ENCODE measurements around the gene THAP4. TPM values are rescaled to one million over a fixed set of nuclear protein-coding genes. Genes with fewer than 3 reads are reported as not detected.

THAP4 gene
- total RNA-seq, 1 donor from 2014 or later, result 43.3 TPM

DNA sequence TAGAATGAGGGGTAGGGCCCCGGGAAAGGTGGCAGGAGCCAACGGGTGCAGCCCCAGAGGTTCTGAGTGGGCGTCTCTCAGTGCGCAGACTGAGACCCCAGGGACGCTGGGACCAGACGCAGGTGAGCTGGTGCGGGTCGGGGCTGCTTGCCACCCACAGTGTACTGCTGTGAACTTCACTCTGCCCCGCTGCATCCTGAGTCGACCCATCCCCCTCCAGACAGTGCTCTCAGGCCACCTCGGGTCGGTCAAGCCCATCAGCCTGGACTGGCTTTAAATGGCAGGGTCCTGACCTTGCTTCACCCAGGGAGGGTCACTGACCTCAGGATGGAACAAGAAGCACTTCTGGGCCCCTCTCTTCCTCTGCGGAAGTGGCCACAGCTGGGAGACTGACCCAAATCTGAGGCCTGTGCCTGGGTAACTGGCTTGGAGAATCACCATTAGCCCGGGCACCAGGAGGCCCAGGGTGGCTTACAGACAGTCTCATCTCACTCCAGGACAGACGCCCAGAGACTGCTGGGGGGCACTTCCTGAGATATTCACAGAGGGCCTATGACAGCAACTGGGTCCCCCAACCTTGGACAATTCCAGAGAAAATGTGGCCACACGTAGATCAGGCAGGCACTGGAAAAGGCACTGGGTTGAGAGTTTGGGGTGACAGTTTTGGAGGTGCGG is 102.1 kb downstream of the THAP4 start:
- DNase-seq (ENCODE audit: low read depth), result no peak
- TF ChIP-seq, protein P1, sequence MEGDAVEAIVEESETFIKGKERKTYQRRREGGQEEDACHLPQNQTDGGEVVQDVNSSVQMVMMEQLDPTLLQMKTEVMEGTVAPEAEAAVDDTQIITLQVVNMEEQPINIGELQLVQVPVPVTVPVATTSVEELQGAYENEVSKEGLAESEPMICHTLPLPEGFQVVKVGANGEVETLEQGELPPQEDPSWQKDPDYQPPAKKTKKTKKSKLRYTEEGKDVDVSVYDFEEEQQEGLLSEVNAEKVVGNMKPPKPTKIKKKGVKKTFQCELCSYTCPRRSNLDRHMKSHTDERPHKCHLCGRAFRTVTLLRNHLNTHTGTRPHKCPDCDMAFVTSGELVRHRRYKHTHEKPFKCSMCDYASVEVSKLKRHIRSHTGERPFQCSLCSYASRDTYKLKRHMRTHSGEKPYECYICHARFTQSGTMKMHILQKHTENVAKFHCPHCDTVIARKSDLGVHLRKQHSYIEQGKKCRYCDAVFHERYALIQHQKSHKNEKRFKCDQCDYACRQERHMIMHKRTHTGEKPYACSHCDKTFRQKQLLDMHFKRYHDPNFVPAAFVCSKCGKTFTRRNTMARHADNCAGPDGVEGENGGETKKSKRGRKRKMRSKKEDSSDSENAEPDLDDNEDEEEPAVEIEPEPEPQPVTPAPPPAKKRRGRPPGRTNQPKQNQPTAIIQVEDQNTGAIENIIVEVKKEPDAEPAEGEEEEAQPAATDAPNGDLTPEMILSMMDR (IDR thresholded peaks at IDR 0.05; ENCODE audit: insufficient read depth, low read length, poor library complexity, severe bottlenecking), result no peak
- no peaks in the 10 kb centered on the region for H3K36me3 ChIP-seq (ENCODE audit: control insufficient read depth, insufficient read depth, low read length)

More for the DNA sequence above, 102.1 kb downstream of the THAP4 start:
- H3K4me3 ChIP-seq (ENCODE audit: low read depth, low read length), result no peak overlapping the region
- H3K27me3 ChIP-seq (ENCODE audit: control insufficient read depth, insufficient read depth, low read length), result peaks cover 4% of the 10 kb centered on the region

Other genes with a start within 250 kb of the THAP4 start
- gene STK25, start 128.6 kb downstream of the THAP4 start, total RNA-seq, result 271 and 316 TPM in 2 replicates
- 86.8 and 93.7 TPM in 2 replicates for gene BOK, start 78.4 kb downstream of the THAP4 start, total RNA-seq
- gene ATG4B, start 535 bp upstream of the THAP4 start, total RNA-seq, result 62.6 and 120 TPM in 2 replicates
- gene DTYMK, start 49.7 kb upstream of the THAP4 start, total RNA-seq, result 32.9 and 35.6 TPM in 2 replicates
- gene ING5, start 64.9 kb upstream of the THAP4 start, total RNA-seq, result 12.6 and 25.6 TPM in 2 replicates
- gene D2HGDH, start 97.5 kb upstream of the THAP4 start, total RNA-seq, result 10.2 and 16.5 TPM in 2 replicates
- not detected in 2 replicates for gene GAL3ST2, start 139.7 kb upstream of the THAP4 start, total RNA-seq
- not detected in 2 replicates for gene NEU4, start 172.0 kb upstream of the THAP4 start, total RNA-seq
- 1.0 TPM in 1 of 2 replicates, not detected in the other for gene PDCD1, start 221.7 kb upstream of the THAP4 start, total RNA-seq
- not detected in 2 replicates for gene RTP5, start 232.6 kb upstream of the THAP4 start, total RNA-seq

All from kidney epithelial cell (primary cell).